Measurements from ENCODE around the gene EVI5L. TPM values are rescaled to one million over a fixed set of nuclear protein-coding genes. Genes with fewer than 3 reads are reported as not detected.
A peak's percentile ranks its signal among the peaks of the same experiment; 100 is the strongest.

Gene EVI5L
- total RNA-seq, 2 experiments from 2014 or later, result 5.2 to 6.0 TPM

DNA sequence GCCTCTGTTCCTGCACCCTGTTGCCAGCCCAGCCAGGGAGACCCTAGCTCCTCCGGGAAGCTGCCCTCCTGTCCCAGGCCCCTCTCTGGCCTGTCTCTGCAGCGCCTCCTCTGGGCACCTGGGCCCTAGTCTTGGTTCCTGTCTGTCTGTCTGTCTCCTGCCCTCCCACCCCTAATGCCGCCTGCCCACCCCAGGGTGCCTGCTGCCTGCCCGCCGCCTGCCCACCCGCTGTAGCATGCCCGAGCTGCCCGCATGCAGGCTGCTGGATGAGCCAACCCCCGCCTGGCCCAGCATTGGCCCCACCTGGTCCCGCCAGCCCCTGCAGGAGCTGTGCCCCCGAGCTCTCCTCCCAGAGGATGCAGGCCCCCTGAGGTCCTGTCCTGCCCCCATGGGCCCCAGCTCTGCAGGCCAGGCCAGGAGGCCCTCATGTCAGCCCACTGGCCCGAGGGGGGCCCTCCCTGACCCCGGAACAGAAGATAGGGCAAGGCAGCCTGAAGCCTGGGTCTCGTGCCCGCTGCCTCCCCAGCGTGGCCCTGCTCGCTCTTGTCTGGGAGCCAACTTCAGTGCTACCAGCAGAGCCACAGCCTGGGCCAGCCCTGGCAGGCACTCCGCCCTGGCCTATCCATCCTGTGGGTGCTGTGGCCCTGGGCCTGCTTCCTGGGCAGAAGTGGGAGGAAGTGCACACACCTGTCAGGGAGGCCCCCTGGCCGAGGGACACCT, 78.9 kb downstream of the EVI5L start:
- Mint-ChIP-seq H3K9me3 (no peaks in the 10 kb centered on the region), H3K4me1 (ENCODE audit: low read depth) (peaks cover 19% of the 10 kb centered on the region), H3K36me3 (ENCODE audit: low read depth) (peaks cover 46% of the 10 kb centered on the region), H3K27me3 (no peaks in the 10 kb centered on the region), H3K4me3 (no peak overlapping the region), H3K27ac (no peak overlapping the region)
- intact Hi-C loops (cut with DNase I, micrococcal nuclease), result loop anchor here in 1 of 2 experiments (10.0 kb wide), 1 partner anchor 374 kb away; the partner anchor contains the start of gene PNPLA6
- DNase-seq, result no peak
- H3K27me3 ChIP-seq (ENCODE audit: control insufficient read depth in 1 of 2, insufficient read depth in 2 of 2, low read length in 2 of 2), result no peaks in the 10 kb centered on the region
- peaks cover 62% of the 10 kb centered on the region for H3K36me3 ChIP-seq (ENCODE audit: insufficient read depth, low read length)
- ChIA-PET CTCF (no interaction called here), POLR2A (interaction anchor here (1.0 to 1.6 kb wide), 2 partner anchors 11 to 40 kb away, joined by 3 to 6 read pairs; partner anchors contain the start of gene SNAPC2)
- ATAC-seq (ENCODE audit: poor library complexity), result no peak
- TF ChIP-seq, protein P1, sequence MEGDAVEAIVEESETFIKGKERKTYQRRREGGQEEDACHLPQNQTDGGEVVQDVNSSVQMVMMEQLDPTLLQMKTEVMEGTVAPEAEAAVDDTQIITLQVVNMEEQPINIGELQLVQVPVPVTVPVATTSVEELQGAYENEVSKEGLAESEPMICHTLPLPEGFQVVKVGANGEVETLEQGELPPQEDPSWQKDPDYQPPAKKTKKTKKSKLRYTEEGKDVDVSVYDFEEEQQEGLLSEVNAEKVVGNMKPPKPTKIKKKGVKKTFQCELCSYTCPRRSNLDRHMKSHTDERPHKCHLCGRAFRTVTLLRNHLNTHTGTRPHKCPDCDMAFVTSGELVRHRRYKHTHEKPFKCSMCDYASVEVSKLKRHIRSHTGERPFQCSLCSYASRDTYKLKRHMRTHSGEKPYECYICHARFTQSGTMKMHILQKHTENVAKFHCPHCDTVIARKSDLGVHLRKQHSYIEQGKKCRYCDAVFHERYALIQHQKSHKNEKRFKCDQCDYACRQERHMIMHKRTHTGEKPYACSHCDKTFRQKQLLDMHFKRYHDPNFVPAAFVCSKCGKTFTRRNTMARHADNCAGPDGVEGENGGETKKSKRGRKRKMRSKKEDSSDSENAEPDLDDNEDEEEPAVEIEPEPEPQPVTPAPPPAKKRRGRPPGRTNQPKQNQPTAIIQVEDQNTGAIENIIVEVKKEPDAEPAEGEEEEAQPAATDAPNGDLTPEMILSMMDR (IDR thresholded peaks at IDR 0.05), result no peak
- H3K4me1 ChIP-seq (ENCODE audit: insufficient read depth, low read length), result peaks cover 45% of the 10 kb centered on the region
- H3K4me3 ChIP-seq (ENCODE audit: low read length), result no peak overlapping the region
- no peaks in the 10 kb centered on the region for H3K9me3 ChIP-seq (ENCODE audit: control insufficient read depth in 1 of 2, insufficient read depth in 1 of 2, low read length in 2 of 2)
- H3K27ac ChIP-seq (ENCODE audit: low read depth in 1 of 2, low read length in 2 of 2), result no peak overlapping the region

DNA sequence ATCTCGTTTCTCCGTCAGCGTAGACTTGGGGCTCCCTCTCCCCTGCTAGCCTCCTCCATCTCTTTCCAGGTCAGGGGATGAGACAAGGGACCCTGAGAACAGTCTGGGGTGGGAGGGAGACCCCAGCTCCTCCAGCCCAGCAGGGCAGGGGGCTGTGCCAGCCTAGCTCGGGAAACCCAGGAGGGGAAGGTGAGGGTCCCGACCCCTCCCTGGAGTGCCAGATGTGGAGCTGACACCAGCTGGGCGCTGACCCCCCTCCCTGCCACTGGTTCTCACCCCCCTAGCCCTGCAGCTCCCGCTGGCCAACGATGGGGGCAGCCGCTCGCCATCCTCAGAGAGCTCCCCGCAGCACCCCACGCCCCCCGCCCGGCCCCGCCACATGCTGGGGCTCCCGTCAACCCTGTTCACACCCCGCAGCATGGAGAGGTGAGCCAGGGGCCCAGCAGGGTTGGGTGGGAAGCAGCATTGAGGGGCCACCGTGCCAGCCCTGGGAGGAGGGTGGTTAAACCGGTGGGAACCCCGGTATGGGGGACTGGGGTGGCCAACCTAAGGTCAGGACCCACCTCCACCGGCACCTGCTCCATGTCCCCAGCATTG, 79.6 kb downstream of the EVI5L start:
- no peak overlapping the region for H3K4me3 ChIP-seq (ENCODE audit: low read length)
- ChIA-PET CTCF (no interaction called here), POLR2A (no interaction called here)
- Mint-ChIP-seq H3K27ac (no peak overlapping the region), H3K27me3 (no peaks in the 10 kb centered on the region), H3K9me3 (no peaks in the 10 kb centered on the region), H3K4me1 (ENCODE audit: low read depth) (peaks cover 15% of the 10 kb centered on the region), H3K4me3 (no peak overlapping the region), H3K36me3 (ENCODE audit: low read depth) (peaks cover 42% of the 10 kb centered on the region)
- peaks cover 40% of the 10 kb centered on the region for H3K4me1 ChIP-seq (ENCODE audit: insufficient read depth, low read length)
- intact Hi-C loops (cut with DNase I, micrococcal nuclease), result loop anchor here in 1 of 2 experiments (10.0 kb wide), 1 partner anchor 375 kb away; the partner anchor contains the start of gene PNPLA6
- TF ChIP-seq, protein P1 (IDR thresholded peaks at IDR 0.05), result no peak
- H3K27me3 ChIP-seq (ENCODE audit: control insufficient read depth in 1 of 2, insufficient read depth in 2 of 2, low read length in 2 of 2), result no peaks in the 10 kb centered on the region
- H3K27ac ChIP-seq (ENCODE audit: low read depth in 1 of 2, low read length in 2 of 2), result no peak overlapping the region
- H3K9me3 ChIP-seq (ENCODE audit: control insufficient read depth in 1 of 2, insufficient read depth in 1 of 2, low read length in 2 of 2), result no peaks in the 10 kb centered on the region
- ATAC-seq (ENCODE audit: poor library complexity) (no peak), DNase-seq (peak in 1 of 14 experiments; percentile 19)
- H3K36me3 ChIP-seq (ENCODE audit: insufficient read depth, low read length), result peaks cover 62% of the 10 kb centered on the region

DNA sequence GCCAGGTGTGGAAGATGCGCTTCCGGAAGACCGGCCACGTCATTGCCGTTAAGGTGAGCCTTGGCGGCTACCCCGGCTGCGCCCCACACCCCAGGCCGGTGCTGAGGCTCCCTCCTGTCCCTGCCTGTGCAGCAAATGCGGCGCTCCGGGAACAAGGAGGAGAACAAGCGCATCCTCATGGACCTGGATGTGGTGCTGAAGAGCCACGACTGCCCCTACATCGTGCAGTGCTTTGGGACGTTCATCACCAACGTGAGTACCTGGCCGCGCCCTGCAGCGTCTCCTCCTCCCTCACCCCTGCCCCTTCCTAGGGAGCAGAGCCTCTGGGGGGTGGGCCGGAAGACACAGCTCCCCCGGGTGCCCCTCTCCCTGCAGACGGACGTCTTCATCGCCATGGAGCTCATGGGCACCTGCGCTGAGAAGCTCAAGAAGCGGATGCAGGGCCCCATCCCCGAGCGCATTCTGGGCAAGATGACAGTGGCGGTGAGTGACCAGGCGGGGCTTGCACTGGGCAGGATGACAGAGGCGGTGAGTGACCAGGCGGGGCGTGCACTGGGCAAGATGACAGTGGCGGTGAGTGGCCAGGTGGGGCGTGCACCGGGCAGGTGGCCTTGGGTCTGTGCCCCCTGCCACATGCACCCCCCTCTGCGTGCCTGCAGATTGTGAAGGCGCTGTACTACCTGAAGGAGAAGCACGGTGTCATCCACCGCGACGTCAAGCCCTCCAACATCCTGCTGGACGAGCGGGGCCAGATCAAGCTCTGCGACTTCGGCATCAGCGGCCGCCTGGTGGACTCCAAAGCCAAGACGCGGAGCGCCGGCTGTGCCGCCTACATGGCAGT, 80.5 kb downstream of the EVI5L start:
- ChIA-PET CTCF (no interaction called here), POLR2A (no interaction called here)
- Histone ChIP-seq H3K4me1 (ENCODE audit: insufficient read depth, low read length) (peaks cover 32% of the 10 kb centered on the region), H3K36me3 (ENCODE audit: insufficient read depth, low read length) (peaks cover 62% of the 10 kb centered on the region), H3K4me3 (ENCODE audit: low read length) (no peak overlapping the region), H3K9me3 (ENCODE audit: control insufficient read depth in 1 of 2, insufficient read depth in 1 of 2, low read length in 2 of 2) (no peaks in the 10 kb centered on the region), H3K27me3 (ENCODE audit: control insufficient read depth in 1 of 2, insufficient read depth in 2 of 2, low read length in 2 of 2) (peaks cover 4% of the 10 kb centered on the region in 2 experiments), H3K27ac (ENCODE audit: low read depth in 1 of 2, low read length in 2 of 2) (no peak overlapping the region)
- DNase-seq (peak in 1 of 14 experiments; percentile 43), ATAC-seq (ENCODE audit: poor library complexity) (no peak)
- Mint-ChIP-seq H3K4me1 (ENCODE audit: low read depth) (peaks cover 9% of the 10 kb centered on the region), H3K27me3 (peaks cover 9% of the 10 kb centered on the region), H3K27ac (no peak overlapping the region), H3K4me3 (no peak overlapping the region), H3K36me3 (ENCODE audit: low read depth) (peaks cover 34% of the 10 kb centered on the region), H3K9me3 (no peaks in the 10 kb centered on the region)
- intact Hi-C loops (cut with DNase I, micrococcal nuclease), result no loop called here
- TF ChIP-seq, protein P1 (IDR thresholded peaks at IDR 0.05), result no peak
